Suppressor macrophage treated with lipopolysaccharide for 1 hour (primary cell): ENCODE data around the gene RRP8.

Source experiments
- DNase-seq, 3 donors: peaks; one replicate each; pipeline ENCODE4 v3.0.0-alpha.2; 2020 to 2022

Gene RRP8

DNA sequence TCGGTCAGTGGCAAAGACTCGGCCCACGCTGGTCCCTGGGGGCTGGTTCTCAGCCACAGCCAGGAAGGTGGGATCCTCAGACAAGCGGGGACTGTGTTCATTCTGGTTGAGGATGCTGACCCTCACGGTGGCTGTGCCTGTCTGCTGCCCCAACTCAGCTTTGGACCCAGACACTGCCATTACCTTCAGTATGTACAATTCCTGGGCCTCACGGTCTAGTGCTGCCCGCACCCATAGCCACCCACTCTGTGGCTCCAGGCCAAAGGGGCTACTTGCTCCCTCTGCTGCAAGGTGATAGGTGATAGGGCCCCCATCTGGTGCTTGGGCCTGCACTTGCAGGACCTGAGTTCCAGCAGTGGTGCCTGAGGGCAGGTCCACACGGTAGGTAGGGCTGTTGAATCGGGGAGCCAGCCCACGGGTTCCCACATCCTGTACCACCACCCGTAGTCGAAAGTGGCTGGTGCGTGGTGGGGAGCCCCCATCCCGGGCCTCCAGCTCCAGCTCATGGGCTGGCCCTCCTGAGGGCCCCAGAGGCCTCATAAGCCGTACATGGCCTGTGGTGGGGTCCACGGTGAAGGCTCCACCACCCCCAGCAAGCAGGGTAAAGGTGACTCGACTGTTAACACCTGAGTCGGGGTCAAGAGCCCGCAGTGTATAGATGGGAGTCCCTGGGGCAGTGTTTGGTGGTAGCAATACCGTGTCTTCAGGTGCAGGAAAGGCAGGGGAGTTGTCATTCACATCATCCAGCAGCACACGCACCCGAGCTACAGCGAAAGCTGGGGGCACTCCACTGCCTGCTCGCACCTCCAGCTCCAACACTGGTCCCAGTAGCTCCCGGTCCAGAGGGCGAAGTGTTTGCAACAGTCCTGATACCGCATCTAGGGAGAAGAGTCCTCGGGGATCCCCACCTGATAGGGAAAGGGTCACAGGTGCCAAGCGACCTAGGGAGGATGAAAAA is 29.0 kb upstream of the RRP8 start:
- no peak for DNase-seq

DNA sequence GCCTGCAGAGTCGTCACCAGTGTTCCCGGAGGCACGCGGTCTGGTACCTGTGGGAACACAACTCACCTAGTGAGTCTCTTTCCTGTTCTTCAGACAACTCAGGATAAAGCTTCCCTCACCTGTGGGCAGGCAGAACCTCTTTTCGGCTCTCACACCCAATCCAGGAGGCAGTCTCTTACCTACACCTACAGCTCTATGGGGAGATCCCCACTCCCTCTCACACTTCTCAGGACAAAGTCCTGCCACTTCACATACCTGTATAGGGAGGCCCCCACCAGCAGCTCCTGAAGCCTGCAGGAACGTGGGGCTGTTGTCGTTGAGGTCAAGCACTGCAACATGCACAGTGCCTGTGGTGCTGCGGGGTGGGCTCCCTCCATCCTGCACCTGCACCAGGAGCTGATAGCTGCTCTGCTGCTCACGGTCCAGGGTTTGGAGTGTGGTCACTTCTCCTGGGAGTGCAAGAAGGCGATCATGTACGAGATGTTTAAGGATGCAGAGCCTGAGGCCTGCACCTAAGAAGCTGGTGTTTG is 28.0 kb upstream of the RRP8 start:
- DNase-seq, result no peak

GRCh38 chr11:6630632-6631291 is 27.3 kb upstream of the RRP8 start:
- DNase-seq, result no peak

- DNase-seq, result no peak
Observed at GRCh38 chr11:6629892-6630631, 26.6 kb upstream of the RRP8 start.

DNA sequence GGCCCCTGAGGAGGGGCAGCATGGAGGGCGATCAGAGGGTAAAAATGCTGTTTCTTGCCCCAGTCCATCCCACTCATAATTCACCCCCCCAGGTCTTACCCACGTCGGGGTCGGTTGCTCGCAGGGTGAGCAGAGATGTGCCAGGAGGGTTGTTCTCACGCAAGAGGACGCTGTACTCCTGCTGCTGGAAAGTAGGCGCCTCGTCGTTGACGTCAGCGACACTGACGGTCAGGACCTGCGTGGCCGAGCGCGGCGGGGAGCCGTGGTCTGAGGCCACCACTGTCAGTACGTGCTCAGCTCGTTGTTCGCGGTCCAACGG is 26.1 kb upstream of the RRP8 start:
- DNase-seq, result no peak

DNA sequence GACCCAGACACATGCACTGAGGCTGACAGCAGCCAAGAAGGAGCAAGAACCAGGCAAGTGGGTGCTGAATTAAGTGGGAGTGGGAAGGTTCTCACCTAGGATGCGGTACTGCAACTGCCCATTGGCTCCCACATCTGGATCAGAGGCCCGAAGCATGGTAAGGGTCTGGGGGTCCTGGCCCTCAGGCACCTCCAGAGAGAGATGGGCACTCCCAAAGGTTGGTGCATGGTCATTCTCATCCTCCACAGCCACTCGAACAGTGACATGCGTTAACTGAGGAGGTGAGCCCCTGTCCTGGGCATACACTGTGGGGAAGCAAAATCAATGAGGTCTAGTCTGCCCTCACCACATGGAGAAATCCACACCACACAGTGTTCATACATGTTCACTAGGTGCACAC is 25.1 kb upstream of the RRP8 start:
- no peak for DNase-seq

DNA sequence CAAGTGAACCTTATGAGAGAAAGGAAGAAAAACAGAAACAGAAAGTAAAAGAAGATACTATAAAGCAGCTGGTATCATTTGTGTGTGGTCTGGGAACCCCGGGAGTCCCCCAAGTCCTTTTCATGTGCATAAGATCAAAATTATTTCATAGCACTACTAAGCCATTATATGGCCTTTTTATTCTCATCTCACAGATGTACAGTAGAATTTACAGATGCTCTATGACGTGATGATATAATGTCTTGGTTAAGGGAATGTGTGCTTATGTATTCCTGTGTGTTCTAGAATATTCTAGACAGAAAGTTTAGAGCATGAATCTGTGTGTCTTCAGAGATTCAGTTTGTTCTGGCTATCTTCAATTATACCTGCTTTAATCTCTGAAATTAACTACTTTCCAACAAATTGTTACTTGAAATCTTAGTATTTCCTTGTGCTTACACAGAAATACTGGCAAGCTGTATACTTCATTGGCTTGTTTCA is 24.4 kb upstream of the RRP8 start:
- peak; percentile 36 to 54 (median 43) for DNase-seq

DNA sequence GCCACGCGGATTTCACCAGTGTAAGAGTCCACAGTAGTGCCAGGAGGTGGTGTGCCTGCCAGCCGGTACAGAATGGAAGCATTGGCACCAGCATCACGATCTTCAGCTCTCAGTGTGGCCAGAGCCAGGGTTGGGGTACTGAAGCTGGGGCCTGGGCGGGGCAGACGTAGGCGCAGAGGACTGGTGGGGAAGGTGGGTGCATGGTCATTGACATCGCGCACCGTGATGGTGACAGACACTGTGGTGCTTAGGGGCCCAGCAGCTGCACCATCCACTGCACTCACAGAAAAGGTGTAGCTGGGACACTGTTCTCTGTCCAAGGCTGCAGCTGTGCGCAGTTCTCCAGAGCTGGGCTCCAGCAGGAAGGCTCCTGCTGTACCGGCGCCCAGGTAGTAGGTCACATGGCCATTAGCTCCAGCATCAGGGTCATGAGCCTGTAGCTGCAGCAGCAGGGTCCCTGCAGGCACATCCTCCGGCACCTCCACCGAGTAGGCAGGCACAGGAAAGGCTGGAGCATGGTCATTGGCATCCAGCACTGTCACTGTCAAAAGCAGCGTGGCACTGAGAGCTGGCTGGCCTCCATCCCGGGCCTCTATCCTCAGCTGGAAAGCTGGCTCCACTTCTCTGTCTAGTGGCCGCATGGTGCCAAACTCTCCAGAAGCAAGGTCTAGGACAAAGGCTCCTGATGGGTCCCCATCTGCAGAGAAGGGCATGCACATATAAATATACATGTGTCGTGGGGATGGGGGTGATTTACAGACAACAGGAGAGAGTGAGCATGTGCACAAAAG is 23.8 kb upstream of the RRP8 start:
- DNase-seq, result no peak

GRCh38 chr11:6625832-6626420 is 22.5 kb upstream of the RRP8 start:
- DNase-seq, result no peak

GRCh38 chr11:6625156-6625831 is 21.9 kb upstream of the RRP8 start:
- no peak for DNase-seq

DNA sequence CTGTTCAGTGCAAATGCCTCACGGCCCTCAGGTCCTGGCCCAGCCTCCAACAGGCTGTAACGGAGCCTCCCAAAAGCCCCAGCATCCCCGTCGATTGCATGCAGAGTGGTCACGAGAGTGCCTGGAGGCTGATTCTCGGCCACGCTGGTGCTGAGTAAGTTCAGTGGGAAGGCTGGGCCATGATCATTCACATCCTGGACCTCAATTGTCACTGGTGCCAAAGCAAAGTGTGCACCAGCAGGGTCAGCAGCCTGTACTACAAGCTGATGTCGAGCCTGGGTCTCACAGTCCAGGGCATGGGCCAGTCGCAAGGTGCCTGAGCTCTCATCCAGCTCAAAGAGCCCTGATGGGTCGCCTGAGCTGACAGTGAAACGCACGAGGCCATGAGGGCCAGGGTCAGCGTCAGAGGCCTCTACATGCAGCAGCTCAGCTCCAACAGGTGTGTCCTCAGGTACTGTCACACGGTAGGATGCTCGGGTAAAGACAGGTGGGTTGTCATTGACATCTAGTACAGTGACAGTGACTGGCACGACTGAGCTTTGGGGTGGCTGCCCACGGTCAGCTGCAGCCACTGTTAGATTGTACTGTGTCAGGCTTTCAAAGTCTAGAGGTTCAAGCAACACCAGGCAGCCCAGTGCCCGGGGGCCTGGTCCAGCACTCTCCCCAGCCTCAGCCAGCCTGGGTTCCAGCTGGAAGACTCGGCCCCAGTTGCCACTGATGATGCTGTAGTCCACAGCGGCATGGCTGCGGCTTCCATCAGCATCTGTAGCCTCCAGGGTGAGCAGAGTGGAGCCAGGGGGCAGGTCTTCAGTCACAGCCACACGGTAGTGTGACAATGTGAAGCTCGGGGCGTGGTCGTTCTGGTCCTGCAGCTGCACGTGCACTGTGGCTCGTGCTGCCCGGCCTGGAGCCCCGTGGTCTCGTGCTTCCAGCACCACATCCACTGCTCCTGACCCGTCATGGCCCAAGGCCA is 20.3 kb upstream of the RRP8 start:
- no peak for DNase-seq

DNA sequence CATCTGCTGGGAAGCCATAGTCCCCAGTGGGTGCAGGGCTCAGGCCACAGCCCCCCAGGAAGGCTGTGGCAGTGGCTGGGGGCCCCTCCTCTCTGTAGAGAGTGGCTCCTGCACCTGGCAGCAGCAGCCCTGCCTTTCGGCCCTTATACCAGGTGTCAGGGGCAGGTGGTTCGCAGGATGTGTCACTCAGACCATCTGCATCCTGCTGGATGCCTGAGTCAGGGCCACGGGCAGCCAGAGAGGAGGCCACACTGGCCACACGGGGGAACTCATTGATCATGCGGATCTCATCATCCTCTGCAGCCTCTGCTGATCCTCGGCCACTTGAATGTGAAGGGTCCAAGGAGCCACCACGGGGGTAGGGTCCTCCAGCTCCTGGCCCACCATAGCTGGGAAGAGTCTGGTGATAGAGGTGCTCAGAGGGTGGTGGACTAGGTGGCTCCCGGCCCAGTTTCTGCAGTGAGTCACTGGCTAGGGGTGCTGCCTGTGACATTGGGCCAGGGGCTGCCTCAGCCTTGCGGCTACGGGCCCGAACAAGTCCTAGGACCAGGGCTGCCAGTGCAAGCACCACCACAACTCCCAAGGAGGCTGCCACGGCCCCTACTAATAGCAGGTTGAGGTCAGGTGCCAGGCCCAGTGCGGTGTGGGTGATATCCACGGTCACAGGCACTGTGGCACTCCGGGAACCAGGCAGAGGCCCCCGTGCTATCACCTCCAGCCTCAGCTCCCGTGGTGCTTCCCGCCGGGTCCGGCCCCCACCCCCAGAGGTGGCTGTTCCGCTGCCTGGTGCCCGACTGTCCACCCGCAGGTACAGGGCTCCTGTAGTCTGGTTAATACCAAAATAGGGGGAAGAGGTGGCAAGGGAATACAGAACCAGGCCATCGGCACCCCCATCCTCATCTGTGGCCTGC is 19.1 kb upstream of the RRP8 start:
- DNase-seq, result no peak

DNA sequence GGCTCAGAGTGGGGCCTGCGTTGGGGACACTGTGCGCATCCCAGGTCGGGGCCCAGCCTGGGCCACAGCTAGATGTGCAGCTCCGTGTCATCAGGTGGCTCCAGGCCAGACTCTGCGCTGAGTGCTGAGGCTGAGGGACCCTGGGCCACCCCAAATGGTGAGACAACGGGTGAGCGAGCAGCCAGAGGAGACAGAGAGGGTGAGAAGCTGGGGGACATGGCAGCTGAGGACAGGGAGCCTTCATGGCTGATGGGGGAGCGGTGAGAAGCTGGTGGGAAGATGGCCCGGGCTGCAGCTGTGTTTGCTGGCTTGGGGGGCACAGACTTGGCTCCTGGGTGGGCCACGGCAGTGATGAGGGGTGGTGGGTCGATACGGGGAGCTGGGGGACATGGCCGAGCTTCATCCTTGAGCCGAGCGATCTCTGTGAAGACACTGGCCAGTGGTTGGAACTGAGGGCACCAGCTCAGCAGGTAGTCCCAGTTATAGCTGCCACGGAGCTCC is 18.3 kb upstream of the RRP8 start:
- DNase-seq, result no peak

DNA sequence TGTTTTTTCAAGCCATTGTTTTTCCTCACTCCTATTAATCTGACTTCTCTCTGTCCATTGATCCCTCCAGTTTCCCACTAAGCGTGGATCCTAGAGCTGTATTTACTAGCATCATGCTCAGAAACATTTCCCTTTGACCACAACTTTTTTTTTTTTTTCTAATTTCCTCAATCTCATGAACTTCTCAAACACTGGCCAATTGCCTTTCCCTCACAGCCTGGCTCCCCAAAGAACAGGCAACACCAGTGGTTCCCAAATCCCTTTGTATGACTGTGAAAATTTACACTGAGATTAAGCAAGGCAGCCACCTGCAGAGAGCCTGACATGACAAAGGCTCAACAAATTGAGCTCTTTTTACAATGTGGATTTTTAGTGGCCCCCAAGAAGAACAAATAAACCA is 17.2 kb upstream of the RRP8 start:
- peak; percentile 55 to 67 (median 59) for DNase-seq

DNA sequence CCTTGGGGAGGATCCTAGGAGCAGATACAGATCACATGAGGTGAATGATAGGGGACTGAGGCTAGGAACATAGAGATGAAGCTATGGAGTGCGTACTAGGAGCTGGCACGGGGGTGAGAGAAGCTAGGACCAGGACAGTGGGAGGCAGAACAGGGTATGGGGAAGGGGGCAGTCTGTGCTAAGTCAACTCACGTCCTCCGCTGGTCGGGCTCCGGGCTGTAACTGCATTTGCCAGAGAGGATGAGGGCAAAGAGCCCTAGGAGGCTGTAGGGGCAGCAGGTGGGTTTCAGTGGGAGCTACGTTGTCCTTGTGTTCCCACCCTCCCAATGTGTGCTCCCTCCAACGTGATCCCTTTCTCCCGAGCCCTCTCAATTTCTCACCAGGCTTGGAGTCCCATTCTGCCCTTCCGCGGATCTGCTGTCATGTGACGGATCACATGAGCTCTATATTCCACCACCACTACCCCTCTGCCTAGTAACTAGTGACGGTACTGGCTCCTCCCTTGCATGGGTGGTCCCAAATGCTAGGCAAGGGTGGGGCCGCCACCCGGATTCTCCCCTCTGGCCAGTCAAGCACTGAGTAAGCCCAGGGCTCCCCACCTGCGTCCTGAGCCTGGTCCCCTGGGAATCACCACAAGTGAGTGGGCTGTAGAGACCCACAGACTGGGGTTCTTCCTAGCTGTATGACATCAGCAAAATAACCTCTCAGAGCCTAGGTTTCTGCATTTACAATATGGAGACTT is 15.8 kb upstream of the RRP8 start, which contains the start of gene TPP1:
Gene TPP1 (minus strand): TSS at position 419 of the 742 bp plus-strand sequence. CDS start 22 bp downstream, at position 397.
- DNase-seq, result peak; percentile 97 to 98 (median 97)

DNA sequence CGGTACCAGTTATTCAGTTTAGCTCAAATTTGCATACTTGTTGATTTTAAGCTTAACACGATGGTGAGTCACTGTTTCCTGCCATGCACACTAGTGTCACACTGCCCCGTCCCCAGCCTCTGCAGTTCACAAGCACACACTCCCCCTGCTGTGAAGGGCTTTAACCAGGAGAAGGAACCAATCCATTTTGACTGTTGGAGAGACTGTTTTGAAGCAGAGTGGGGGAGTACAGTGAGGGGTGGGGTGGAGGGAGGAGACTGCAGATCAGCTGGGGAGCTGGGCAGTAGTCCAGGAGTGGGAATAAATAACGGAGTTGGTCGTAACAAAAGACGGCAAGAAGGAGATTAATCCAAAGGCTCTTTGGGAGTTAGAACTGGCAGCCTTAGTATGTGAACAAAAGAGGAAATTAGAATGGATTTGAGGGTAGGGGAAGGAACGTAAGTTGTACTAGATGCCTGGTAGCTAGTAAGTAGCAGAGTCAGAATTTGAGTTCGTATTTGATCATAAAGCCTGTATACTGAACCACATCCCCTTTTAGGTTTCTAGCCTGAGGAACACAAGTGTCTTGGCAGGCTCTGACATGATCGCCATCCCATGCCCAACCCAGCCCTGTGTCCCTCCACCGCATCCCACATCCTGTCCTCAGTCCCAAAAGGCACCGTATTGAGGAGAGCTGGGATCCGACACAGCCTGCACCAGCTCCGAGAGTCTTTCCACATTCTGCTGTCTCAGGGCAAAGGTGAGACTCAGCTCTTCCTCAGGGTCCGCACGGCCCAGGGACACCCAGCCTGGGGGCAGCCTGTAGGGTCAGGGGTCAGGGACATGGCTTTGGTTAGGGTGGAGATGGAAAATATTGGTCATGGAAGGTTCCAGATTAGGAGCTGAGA is 14.9 kb upstream of the RRP8 start:
- peak; percentile 89 to 94 (median 91) for DNase-seq

DNA sequence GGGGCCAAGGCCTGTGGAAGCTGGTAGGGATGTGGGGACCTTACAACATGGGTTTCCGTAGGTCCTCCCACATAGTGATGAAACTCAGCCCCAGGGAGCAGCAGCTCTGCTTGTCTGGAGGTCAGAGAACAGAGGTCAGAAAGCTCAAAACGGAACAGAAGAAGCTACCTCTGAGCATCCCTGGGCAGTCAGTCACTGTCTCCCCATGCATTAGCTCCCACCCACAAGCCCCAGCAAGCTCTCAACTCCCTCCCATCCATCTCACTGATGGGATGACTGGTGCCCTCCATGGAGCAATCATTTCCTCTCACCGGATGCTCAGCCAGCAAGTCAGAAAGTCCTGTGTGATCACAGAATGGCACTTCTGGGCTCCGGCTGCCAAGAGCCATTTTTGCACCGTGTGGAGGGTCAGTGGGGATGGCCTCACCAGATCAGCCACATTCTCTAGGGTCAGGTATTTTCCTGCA is 13.9 kb upstream of the RRP8 start:
- peak; percentile 77 to 92 (median 78) for DNase-seq
